GM10248 (cell line): Measurements from ENCODE around the gene MEA1.

Experiments
- CTCF ChIA-PET: fragments of 300-600 bp; sonication (Branson Sonifier 250); formaldehyde crosslinking; extraction: SDS; loops from one replicate; lab custom pipeline; 2021; ENCODE audit warnings: antibody characterized with exemption; lab: Yijun Ruan, JAX
- POLR2A ChIA-PET: fragments of 350-650 bp; sonication (Branson Sonifier 250); formaldehyde crosslinking; extraction: SDS; loops from one replicate; lab custom pipeline; 2020; ENCODE audit warnings: antibody characterized with exemption; lab: Yijun Ruan, JAX
- DNase-seq: peaks from one replicate; pipeline ENCODE4 v3.0.0; 2012; ENCODE audit errors: extremely low spot score
- CTCF ChIP-seq: IDR thresholded peaks from 2 replicates; pipeline ENCODE4 v1.5.1; 2012; ENCODE audit warnings: mild to moderate bottlenecking, low read depth; ENCODE audit errors: extremely low read depth, missing control alignments, control extremely low read depth

Gene MEA1

GRCh38 chr6:43016176-43016942 is 2.6 kb upstream of the MEA1 start:
- ChIA-PET CTCF (interaction anchor here (1.2 to 1.4 kb wide), 2 partner anchors 212 to 355 kb away, joined by 3 read pairs; partner anchors contain the start of gene DNPH1), POLR2A (interaction anchor here (1.4 kb wide), 1 partner anchor 32 kb away, joined by 3 read pairs; the partner anchor contains the start of gene PPP2R5D)
- TF ChIP-seq CTCF, result no peak
- no peak for DNase-seq

GRCh38 chr6:43014434-43014909 is 726 bp upstream of the MEA1 start:
- ChIA-PET CTCF (interaction anchor here (0.8 to 2.1 kb wide), 5 partner anchors 9 to 133 kb away, joined by 3 to 15 read pairs (median 5); partner anchors contain the start of gene PPP2R5D), POLR2A (interaction anchor here (0.7 to 1.4 kb wide), 4 partner anchors 19 to 36 kb away, joined by 3 to 10 read pairs (median 4); partner anchors contain the start of gene PEX6)
- DNase-seq, result no peak
- TF ChIP-seq CTCF, result no peak

- no peak for DNase-seq
- ChIA-PET POLR2A (interaction anchor here (0.6 to 1.4 kb wide), 2 partner anchors 19 to 35 kb away, joined by 5 to 6 read pairs; partner anchors contain the start of gene PEX6), CTCF (interaction anchor here (1.2 to 2.1 kb wide), 5 partner anchors 11 to 134 kb away, joined by 3 to 15 read pairs (median 5); no protein-coding TSS in a partner anchor)
- no peak for TF ChIP-seq CTCF
These were observed 476 bp downstream of the MEA1 start for GRCh38 chr6:43013097-43013842.

- CTCF ChIA-PET, result interaction anchor here (1.5 to 1.9 kb wide), 3 partner anchors 13 to 131 kb away, joined by 4 to 6 read pairs (median 4); no protein-coding TSS in a partner anchor
- TF ChIP-seq CTCF, result no peak
- DNase-seq, result no peak
- POLR2A ChIA-PET, result no interaction called here
These were observed 1.4 kb downstream of the MEA1 start for GRCh38 chr6:43012364-43012763.

GRCh38 chr6:43011207-43011606 is 2.5 kb downstream of the MEA1 start:
- POLR2A ChIA-PET, result no interaction called here
- CTCF ChIA-PET, result interaction anchor here (1.2 to 1.8 kb wide), 4 partner anchors 11 to 48 kb away, joined by 3 to 6 read pairs (median 4); partner anchors contain the start of genes KLC4, MRPL2 and RRP36
- DNase-seq, result no peak
- TF ChIP-seq CTCF, result no peak

GRCh38 chr6:43009124-43009523 is 4.6 kb downstream of the MEA1 start:
- TF ChIP-seq CTCF, result peak; percentile 46
- ChIA-PET POLR2A (no interaction called here), CTCF (interaction anchor here (1.0 to 2.0 kb wide), 4 partner anchors 10 to 135 kb away, joined by 3 to 8 read pairs (median 6); no protein-coding TSS in a partner anchor)
- DNase-seq, result peak; percentile 32
